ENCODE measurements around the gene GRPEL2.

DNA sequence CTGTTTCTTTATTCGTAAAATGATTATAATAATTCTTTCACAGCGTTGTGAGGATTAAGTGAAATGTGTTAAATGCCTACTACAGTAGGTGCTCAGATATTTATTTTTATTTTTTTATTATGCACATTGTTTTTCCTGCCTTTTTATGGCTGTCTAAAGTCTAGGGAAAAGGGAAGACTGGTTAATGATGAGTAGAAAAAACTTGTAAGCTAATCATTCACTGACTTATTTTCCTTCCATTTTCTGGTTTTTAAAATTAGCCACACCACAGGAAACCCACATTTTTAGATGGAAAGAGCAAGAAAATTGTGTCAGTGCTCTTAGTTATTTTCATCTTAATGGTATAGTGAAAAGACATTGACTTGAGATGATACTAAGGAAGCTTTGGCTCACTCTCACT, 8.6 kb downstream of the GRPEL2 start:
- no peak for TF ChIP-seq CTCF (IDR thresholded peaks at IDR 0.05)
- no peak for TF ChIP-seq POLR2A (IDR thresholded peaks at IDR 0.05)
